PFSK-1 (cell line): ENCODE results near the gene STK10.

ENCODE experiments used
- POLR2AphosphoS5 ChIP-seq: IDR thresholded peaks from 2 replicates; pipeline ENCODE4 v1.6.1; 2012; ENCODE audit warnings: low read depth, mild to moderate bottlenecking, control low read depth, low read length, moderate library complexity
- TF ChIP-seq, protein P1 (sequence below), 2 experiments: IDR thresholded peaks; 2 replicates each; pipeline versions ENCODE4 v1.6.1 to v1.8.0; 2011 to 2012; ENCODE audit warnings: low read depth in 2 of 2, low read length in 2 of 2, control low read depth in 1 of 2, inconsistent platforms in 1 of 2, mild to moderate bottlenecking in 1 of 2, moderate library complexity in 1 of 2; ENCODE audit not compliant: insufficient read depth in 1 of 2

DNA sequence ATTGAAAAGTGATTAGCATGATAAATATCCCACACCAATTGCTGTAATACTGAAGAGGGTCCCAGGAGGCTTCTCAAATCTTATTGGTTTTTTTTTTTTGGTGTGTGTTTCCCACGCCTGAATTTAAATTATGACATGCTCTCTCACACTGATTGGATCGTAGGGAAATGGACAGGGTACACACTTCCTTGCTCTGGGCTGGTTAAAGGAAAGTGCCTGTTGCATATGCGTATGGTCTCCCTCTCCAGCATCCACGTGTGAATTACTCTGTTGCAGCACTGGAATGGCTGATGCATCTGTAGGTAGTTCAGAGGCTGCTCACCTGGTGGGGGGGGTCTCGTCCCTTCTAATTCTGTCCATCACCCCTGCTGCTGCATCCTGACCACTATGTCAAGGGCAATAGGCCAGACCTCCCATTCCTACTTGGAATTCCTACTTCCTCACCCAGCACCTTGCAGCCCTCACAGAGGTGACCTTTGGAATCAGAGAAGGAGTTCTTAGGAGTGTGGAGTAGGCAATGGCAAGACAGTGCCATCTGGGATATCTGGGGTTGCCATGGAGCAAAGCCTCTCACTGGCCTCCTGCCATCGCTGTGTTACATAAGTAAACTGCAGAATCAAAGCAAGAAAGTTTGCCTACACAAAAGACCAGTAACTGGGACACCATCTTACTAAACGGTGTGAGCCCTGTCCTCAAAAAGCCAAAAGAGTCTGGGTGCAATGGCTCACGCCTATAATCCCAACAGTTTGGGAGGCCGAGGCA lies 110.2 kb downstream of the STK10 start:
- TF ChIP-seq POLR2AphosphoS5, result no peak
- TF ChIP-seq, protein P1, sequence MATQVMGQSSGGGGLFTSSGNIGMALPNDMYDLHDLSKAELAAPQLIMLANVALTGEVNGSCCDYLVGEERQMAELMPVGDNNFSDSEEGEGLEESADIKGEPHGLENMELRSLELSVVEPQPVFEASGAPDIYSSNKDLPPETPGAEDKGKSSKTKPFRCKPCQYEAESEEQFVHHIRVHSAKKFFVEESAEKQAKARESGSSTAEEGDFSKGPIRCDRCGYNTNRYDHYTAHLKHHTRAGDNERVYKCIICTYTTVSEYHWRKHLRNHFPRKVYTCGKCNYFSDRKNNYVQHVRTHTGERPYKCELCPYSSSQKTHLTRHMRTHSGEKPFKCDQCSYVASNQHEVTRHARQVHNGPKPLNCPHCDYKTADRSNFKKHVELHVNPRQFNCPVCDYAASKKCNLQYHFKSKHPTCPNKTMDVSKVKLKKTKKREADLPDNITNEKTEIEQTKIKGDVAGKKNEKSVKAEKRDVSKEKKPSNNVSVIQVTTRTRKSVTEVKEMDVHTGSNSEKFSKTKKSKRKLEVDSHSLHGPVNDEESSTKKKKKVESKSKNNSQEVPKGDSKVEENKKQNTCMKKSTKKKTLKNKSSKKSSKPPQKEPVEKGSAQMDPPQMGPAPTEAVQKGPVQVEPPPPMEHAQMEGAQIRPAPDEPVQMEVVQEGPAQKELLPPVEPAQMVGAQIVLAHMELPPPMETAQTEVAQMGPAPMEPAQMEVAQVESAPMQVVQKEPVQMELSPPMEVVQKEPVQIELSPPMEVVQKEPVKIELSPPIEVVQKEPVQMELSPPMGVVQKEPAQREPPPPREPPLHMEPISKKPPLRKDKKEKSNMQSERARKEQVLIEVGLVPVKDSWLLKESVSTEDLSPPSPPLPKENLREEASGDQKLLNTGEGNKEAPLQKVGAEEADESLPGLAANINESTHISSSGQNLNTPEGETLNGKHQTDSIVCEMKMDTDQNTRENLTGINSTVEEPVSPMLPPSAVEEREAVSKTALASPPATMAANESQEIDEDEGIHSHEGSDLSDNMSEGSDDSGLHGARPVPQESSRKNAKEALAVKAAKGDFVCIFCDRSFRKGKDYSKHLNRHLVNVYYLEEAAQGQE (IDR thresholded peaks at IDR 0.05; ENCODE audit: insufficient read depth in 1 of 2, low read depth in 2 of 2, low read length in 2 of 2), result no peak
